ENCODE data around the gene DDB1. TPM values are rescaled to one million over a fixed set of nuclear protein-coding genes. Genes with fewer than 3 reads are reported as not detected.

DDB1 gene
- total and polyA plus RNA-seq, 10 of the 15 experiments (the other 5 are each of a cell fraction or from before 2014, with no cell fraction given): 136 to 272 (median 216) TPM

DNA sequence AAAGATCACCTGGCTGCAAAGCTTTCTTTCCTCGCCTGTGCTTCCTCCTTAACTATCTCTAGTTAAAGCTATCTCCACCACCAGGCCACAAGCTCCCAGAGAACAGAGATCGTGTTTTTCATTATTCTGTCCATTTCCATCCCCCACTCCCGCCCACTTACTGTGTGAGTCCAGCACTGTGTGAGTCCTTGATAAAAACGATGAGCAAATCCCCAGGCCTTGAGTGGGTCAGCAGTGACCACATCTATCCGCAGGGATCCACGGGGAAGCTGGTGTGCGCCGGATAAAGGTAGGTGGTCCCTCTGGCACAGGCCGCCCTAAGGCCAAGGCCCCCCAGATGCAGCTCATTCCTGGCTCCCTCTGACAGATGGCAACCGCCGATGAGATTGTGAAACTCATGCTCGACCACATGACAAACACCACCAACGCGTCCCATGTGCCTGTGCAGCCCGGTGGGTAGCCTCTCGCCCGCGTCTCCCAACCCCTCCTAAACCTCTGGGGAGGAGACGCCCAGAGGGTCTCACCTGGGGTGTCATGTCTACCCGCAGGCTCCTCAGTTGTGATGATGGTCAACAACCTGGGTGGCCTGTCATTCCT, 9.4 kb upstream of the DDB1 start:
- Histone ChIP-seq H3K27me3 (replicated peaks in 1 of 2; ENCODE audit: control insufficient read depth in 2 of 2, insufficient read depth in 2 of 2, low read length in 1 of 2) (no peaks in the 10 kb centered on the region), H3K9me3 (replicated peaks; ENCODE audit: control insufficient read depth, insufficient read depth, low read length) (no peaks in the 10 kb centered on the region), H3K4me3 (no peak overlapping the region), H3K4me2 (ENCODE audit: control insufficient read depth, insufficient read depth) (no peak overlapping the region), H2AFZ (ENCODE audit: control insufficient read depth, low read depth, low read length) (no peak overlapping the region), H3K27ac (ENCODE audit: control insufficient read depth, insufficient read depth) (no peak overlapping the region), H3K4me1 (ENCODE audit: control insufficient read depth, insufficient read depth, low read length) (no peaks in the 10 kb centered on the region), H3K79me2 (ENCODE audit: control insufficient read depth, insufficient read depth, low read length) (no peaks in the 10 kb centered on the region), H4K20me1 (ENCODE audit: control insufficient read depth, insufficient read depth) (no peaks in the 10 kb centered on the region), H3K9ac (ENCODE audit: control insufficient read depth, insufficient read depth, low read length) (no peak overlapping the region), H3K36me3 (ENCODE audit: control insufficient read depth in 2 of 2, insufficient read depth in 2 of 2, low read length in 1 of 2) (peaks cover 0 to 4% of the 10 kb centered on the region in 2 experiments; a peak in 2 of 4 replicates)
- BruUV-seq (replicated peaks): no TSS peak
- ChIA-PET SMC1A (ENCODE audit: uncharacterized antibody, unreplicated experiment) (interaction anchor here (1.1 to 1.7 kb wide), 3 partner anchors 10 to 43 kb away, joined by 4 to 9 read pairs (median 5); no protein-coding TSS in a partner anchor), RAD21 (ENCODE audit: unreplicated experiment) (interaction anchor here (0.7 kb wide), 1 partner anchor 13 kb away, joined by 3 read pairs; no protein-coding TSS in a partner anchor), CTCF (interaction anchor here (0.7 to 10.2 kb wide), 3 partner anchors 19 to 93 kb away, joined by 3 to 729 read pairs (median 387); partner anchors contain the start of genes CYB561A3 and TMEM138), POLR2A (interaction anchor here (0.9 kb wide), 1 partner anchor 19 kb away, joined by 4 read pairs; the partner anchor contains the start of gene CYB561A3)
- intact Hi-C loops (cut with micrococcal nuclease; ENCODE audit: unreplicated experiment): no loop called here
- 95% methylated on average over 20 of the region's 20 CpGs for WGBS (ENCODE audit: insufficient coverage, insufficient replicate concordance, low lambda C conversion rate, missing lambda C conversion rate)
- in situ Hi-C loops (cut with MboI): no loop called here
- no peak for ATAC-seq
- FAIRE-seq: no peak
- no peak for DNase-seq (ENCODE audit: low read depth, low spot score)
- no peak for TF ChIP-seq POU2F2 (IDR thresholded peaks at IDR 0.05; ENCODE audit: borderline replicate concordance, low read depth, low read length)
- no peak for TF ChIP-seq SP1 (IDR thresholded peaks at IDR 0.05; ENCODE audit: low read depth, low read length)
- TF ChIP-seq JUNB (IDR thresholded peaks at IDR 0.05): no peak
- TF ChIP-seq BMI1 (IDR thresholded peaks at IDR 0.05; ENCODE audit: borderline replicate concordance): no peak
- no peak for TF ChIP-seq MTA3 (IDR thresholded peaks at IDR 0.05; ENCODE audit: borderline replicate concordance, low read length)
- TF ChIP-seq, protein P1, sequence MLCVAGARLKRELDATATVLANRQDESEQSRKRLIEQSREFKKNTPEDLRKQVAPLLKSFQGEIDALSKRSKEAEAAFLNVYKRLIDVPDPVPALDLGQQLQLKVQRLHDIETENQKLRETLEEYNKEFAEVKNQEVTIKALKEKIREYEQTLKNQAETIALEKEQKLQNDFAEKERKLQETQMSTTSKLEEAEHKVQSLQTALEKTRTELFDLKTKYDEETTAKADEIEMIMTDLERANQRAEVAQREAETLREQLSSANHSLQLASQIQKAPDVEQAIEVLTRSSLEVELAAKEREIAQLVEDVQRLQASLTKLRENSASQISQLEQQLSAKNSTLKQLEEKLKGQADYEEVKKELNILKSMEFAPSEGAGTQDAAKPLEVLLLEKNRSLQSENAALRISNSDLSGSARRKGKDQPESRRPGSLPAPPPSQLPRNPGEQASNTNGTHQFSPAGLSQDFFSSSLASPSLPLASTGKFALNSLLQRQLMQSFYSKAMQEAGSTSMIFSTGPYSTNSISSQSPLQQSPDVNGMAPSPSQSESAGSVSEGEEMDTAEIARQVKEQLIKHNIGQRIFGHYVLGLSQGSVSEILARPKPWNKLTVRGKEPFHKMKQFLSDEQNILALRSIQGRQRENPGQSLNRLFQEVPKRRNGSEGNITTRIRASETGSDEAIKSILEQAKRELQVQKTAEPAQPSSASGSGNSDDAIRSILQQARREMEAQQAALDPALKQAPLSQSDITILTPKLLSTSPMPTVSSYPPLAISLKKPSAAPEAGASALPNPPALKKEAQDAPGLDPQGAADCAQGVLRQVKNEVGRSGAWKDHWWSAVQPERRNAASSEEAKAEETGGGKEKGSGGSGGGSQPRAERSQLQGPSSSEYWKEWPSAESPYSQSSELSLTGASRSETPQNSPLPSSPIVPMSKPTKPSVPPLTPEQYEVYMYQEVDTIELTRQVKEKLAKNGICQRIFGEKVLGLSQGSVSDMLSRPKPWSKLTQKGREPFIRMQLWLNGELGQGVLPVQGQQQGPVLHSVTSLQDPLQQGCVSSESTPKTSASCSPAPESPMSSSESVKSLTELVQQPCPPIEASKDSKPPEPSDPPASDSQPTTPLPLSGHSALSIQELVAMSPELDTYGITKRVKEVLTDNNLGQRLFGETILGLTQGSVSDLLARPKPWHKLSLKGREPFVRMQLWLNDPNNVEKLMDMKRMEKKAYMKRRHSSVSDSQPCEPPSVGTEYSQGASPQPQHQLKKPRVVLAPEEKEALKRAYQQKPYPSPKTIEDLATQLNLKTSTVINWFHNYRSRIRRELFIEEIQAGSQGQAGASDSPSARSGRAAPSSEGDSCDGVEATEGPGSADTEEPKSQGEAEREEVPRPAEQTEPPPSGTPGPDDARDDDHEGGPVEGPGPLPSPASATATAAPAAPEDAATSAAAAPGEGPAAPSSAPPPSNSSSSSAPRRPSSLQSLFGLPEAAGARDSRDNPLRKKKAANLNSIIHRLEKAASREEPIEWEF (IDR thresholded peaks at IDR 0.05; ENCODE audit: insufficient replicate concordance, low read depth, low read length): no peak
- TF ChIP-seq, protein P2, sequence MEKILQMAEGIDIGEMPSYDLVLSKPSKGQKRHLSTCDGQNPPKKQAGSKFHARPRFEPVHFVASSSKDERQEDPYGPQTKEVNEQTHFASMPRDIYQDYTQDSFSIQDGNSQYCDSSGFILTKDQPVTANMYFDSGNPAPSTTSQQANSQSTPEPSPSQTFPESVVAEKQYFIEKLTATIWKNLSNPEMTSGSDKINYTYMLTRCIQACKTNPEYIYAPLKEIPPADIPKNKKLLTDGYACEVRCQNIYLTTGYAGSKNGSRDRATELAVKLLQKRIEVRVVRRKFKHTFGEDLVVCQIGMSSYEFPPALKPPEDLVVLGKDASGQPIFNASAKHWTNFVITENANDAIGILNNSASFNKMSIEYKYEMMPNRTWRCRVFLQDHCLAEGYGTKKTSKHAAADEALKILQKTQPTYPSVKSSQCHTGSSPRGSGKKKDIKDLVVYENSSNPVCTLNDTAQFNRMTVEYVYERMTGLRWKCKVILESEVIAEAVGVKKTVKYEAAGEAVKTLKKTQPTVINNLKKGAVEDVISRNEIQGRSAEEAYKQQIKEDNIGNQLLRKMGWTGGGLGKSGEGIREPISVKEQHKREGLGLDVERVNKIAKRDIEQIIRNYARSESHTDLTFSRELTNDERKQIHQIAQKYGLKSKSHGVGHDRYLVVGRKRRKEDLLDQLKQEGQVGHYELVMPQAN (conservative IDR thresholded peaks at IDR 0.05): no peak
- no peak for TF ChIP-seq SREBF2 (IDR thresholded peaks at IDR 0.05; ENCODE audit: low read length)
- TF ChIP-seq, protein P3, sequence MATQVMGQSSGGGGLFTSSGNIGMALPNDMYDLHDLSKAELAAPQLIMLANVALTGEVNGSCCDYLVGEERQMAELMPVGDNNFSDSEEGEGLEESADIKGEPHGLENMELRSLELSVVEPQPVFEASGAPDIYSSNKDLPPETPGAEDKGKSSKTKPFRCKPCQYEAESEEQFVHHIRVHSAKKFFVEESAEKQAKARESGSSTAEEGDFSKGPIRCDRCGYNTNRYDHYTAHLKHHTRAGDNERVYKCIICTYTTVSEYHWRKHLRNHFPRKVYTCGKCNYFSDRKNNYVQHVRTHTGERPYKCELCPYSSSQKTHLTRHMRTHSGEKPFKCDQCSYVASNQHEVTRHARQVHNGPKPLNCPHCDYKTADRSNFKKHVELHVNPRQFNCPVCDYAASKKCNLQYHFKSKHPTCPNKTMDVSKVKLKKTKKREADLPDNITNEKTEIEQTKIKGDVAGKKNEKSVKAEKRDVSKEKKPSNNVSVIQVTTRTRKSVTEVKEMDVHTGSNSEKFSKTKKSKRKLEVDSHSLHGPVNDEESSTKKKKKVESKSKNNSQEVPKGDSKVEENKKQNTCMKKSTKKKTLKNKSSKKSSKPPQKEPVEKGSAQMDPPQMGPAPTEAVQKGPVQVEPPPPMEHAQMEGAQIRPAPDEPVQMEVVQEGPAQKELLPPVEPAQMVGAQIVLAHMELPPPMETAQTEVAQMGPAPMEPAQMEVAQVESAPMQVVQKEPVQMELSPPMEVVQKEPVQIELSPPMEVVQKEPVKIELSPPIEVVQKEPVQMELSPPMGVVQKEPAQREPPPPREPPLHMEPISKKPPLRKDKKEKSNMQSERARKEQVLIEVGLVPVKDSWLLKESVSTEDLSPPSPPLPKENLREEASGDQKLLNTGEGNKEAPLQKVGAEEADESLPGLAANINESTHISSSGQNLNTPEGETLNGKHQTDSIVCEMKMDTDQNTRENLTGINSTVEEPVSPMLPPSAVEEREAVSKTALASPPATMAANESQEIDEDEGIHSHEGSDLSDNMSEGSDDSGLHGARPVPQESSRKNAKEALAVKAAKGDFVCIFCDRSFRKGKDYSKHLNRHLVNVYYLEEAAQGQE (IDR thresholded peaks at IDR 0.05; ENCODE audit: low read depth, low read length): no peak
- TF ChIP-seq PML (IDR thresholded peaks at IDR 0.05; ENCODE audit: low read length): no peak
- TF ChIP-seq, protein P4, sequence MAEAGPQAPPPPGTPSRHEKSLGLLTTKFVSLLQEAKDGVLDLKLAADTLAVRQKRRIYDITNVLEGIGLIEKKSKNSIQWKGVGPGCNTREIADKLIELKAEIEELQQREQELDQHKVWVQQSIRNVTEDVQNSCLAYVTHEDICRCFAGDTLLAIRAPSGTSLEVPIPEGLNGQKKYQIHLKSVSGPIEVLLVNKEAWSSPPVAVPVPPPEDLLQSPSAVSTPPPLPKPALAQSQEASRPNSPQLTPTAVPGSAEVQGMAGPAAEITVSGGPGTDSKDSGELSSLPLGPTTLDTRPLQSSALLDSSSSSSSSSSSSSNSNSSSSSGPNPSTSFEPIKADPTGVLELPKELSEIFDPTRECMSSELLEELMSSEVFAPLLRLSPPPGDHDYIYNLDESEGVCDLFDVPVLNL (IDR thresholded peaks at IDR 0.05; ENCODE audit: low read depth, low read length): no peak
- TF ChIP-seq BACH1 (IDR thresholded peaks at IDR 0.05; ENCODE audit: borderline replicate concordance): no peak

Data from GM12878 (cell line).